ENCODE results near the gene CHCHD6.

CHCHD6 gene

GRCh38 chr3:126988451-126989021 is 284.5 kb downstream of the CHCHD6 start:
- no peak overlapping the region for H3K4me3 ChIP-seq
- H3K27ac ChIP-seq: no peak overlapping the region
- no peak for TF ChIP-seq CTCF (IDR thresholded peaks at IDR 0.05)
- DNase-seq (ENCODE audit: low spot score): no peak

- no peak for TF ChIP-seq CTCF (IDR thresholded peaks at IDR 0.05)
- H3K4me3 ChIP-seq: no peak overlapping the region
- no peak overlapping the region for H3K27ac ChIP-seq
- DNase-seq (ENCODE audit: low spot score): no peak
Observed at GRCh38 chr3:126989316-126990023, 285.4 kb downstream of the CHCHD6 start.

GRCh38 chr3:126990024-126990700 is 286.1 kb downstream of the CHCHD6 start:
- H3K27ac ChIP-seq: no peak overlapping the region
- no peak for TF ChIP-seq CTCF (IDR thresholded peaks at IDR 0.05)
- DNase-seq (ENCODE audit: low spot score): no peak

GRCh38 chr3:126990890-126991289 is 286.9 kb downstream of the CHCHD6 start:
- no peak for TF ChIP-seq CTCF (IDR thresholded peaks at IDR 0.05)
- Histone ChIP-seq H3K27ac (no peak overlapping the region), H3K4me3 (no peak overlapping the region)
- DNase-seq (ENCODE audit: low spot score): no peak

More at GRCh38 chr3:126990024-126990700, 286.1 kb downstream of the CHCHD6 start:
- H3K4me3 ChIP-seq: no peak overlapping the region

GRCh38 chr3:126991366-126992200 is 287.5 kb downstream of the CHCHD6 start:
- TF ChIP-seq CTCF (IDR thresholded peaks at IDR 0.05): no peak
- H3K4me3 ChIP-seq: no peak overlapping the region
- H3K27ac ChIP-seq: peak overlapping the region in 1 of 2 donors; percentile 11
- no peak for DNase-seq (ENCODE audit: low spot score)

GRCh38 chr3:126992216-126992615 is 288.2 kb downstream of the CHCHD6 start:
- Histone ChIP-seq H3K4me3 (no peak overlapping the region), H3K27ac (peak overlapping the region in 1 of 2 donors; percentile 47)
- no peak for TF ChIP-seq CTCF (IDR thresholded peaks at IDR 0.05)
- no peak for DNase-seq (ENCODE audit: low spot score)

Data from coronary artery (tissue), 2 donors.